Measurements from ENCODE around the gene WASHC4.

WASHC4 gene

GRCh38 chr12:105107494-105108371 is at the start of gene WASHC4:
Gene WASHC4 (plus strand): TSS chr12:105107731. CDS start chr12:105107801, 70 bp downstream.
- DNase-seq, result peak; percentile 75

- no peak for DNase-seq
Measured at GRCh38 chr12:105060715-105061378, 46.7 kb upstream of the WASHC4 start.

GRCh38 chr12:105064564-105065178 is 42.9 kb upstream of the WASHC4 start:
- no peak for DNase-seq

GRCh38 chr12:105067511-105068031 is 40.0 kb upstream of the WASHC4 start:
- no peak for DNase-seq

GRCh38 chr12:105069936-105070702 is 37.4 kb upstream of the WASHC4 start:
- DNase-seq, result no peak

GRCh38 chr12:105071981-105072380 is 35.5 kb upstream of the WASHC4 start:
- DNase-seq, result no peak

GRCh38 chr12:105072888-105073488 is 34.5 kb upstream of the WASHC4 start:
- DNase-seq, result no peak

- DNase-seq, result no peak
Measured at GRCh38 chr12:105076098-105076497, 31.4 kb upstream of the WASHC4 start.

- DNase-seq, result no peak
Measured at GRCh38 chr12:105076913-105077312, 30.6 kb upstream of the WASHC4 start.

GRCh38 chr12:105077435-105077834 is 30.1 kb upstream of the WASHC4 start:
- no peak for DNase-seq

GRCh38 chr12:105078712-105079570 is 28.6 kb upstream of the WASHC4 start:
- no peak for DNase-seq

- no peak for DNase-seq
Measured at GRCh38 chr12:105083031-105083430, 24.5 kb upstream of the WASHC4 start.

- no peak for DNase-seq
Measured at GRCh38 chr12:105083551-105084105, 23.9 kb upstream of the WASHC4 start.

- peak; percentile 40 for DNase-seq
Measured at GRCh38 chr12:105084251-105085250, 23.0 kb upstream of the WASHC4 start, which contains the start of gene ALDH1L2. Gene ALDH1L2 (minus strand): TSS chr12:105084458. CDS start chr12:105084436, 22 bp downstream.

GRCh38 chr12:105085501-105085900 is 22.0 kb upstream of the WASHC4 start:
- no peak for DNase-seq

GRCh38 chr12:105089817-105090216 is 17.7 kb upstream of the WASHC4 start:
- no peak for DNase-seq

- no peak for DNase-seq
Measured at GRCh38 chr12:105090361-105090760, 17.2 kb upstream of the WASHC4 start.

GRCh38 chr12:105091476-105092206 is 15.9 kb upstream of the WASHC4 start:
- DNase-seq, result no peak

GRCh38 chr12:105092336-105092735 is 15.2 kb upstream of the WASHC4 start:
- peak; percentile 63 for DNase-seq
